Central memory CD4-positive, alpha-beta T cell (primary cell): ENCODE data around the gene TSR2.
"Not testable (repeated sequence)": the region's sequence is repeated elsewhere in the genome, so short reads cannot be mapped to it uniquely, and the experiment has no call there.

ENCODE experiments used
- DNase-seq: peaks from one replicate; pipeline ENCODE4 v3.0.0; 2022

Gene TSR2

GRCh38 chrX:54473993-54474859 is 34.0 kb downstream of the TSR2 start:
- DNase-seq, result no peak

- no peak for DNase-seq
These were observed 39.2 kb downstream of the TSR2 start for GRCh38 chrX:54479136-54480111.

GRCh38 chrX:54482839-54483593 is 42.8 kb downstream of the TSR2 start:
- DNase-seq, result no peak

GRCh38 chrX:54483946-54484345 is 43.7 kb downstream of the TSR2 start:
- DNase-seq, result no peak

- no peak for DNase-seq
These were observed 44.5 kb downstream of the TSR2 start for GRCh38 chrX:54484666-54485065.

- not testable (repeated sequence) for DNase-seq
These were observed 49.6 kb downstream of the TSR2 start for GRCh38 chrX:54489819-54490218.

GRCh38 chrX:54492340-54492739 is 52.1 kb downstream of the TSR2 start:
- no peak for DNase-seq

- DNase-seq, result no peak
These were observed 54.2 kb downstream of the TSR2 start for GRCh38 chrX:54494166-54494988.
